Stomach (tissue), 9 donors: ENCODE results near the gene KDM3A. TPM values are rescaled to one million over a fixed set of nuclear protein-coding genes. Genes with fewer than 3 reads are reported as not detected.

Experiments used
- DNase-seq, 2 donors: peaks; one replicate each; pipeline versions ENCODE4 v3.0.0 to v3.0.0-alpha.2; 2013 to 2019
- H3K27ac ChIP-seq, 5 donors: fragments of 200-600 bp in 4 of 5; sonication (generic) in 4 of 5; one replicate each; pipeline ENCODE4 v1.5.1; 2013 to 2019; ENCODE audit warnings: mild to moderate bottlenecking in 1 of 5, moderate library complexity in 1 of 5
- H3K27me3 ChIP-seq, 3 donors: fragments of 200-600 bp; sonication (generic); one replicate each; pipeline ENCODE4 v1.5.1; 2017 to 2019; ENCODE audit warnings: mixed run types in 1 of 3
- H3K36me3 ChIP-seq, 4 donors: fragments of 200-600 bp; sonication (generic); 1 replicate in 3 of 4; 2 replicates in 1 of 4; pipeline ENCODE4 v1.5.1; 2016 to 2019
- H3K4me1 ChIP-seq, 4 donors: fragments of 200-600 bp; sonication (generic); one replicate each; pipeline ENCODE4 v1.5.1; 2016 to 2019
- H3K4me3 ChIP-seq, 4 donors: fragments of 200-600 bp; sonication (generic) in 3 of 4; one replicate each; pipeline ENCODE4 v1.5.1; 2016 to 2019; ENCODE audit warnings: mild to moderate bottlenecking in 1 of 4
- H3K9me3 ChIP-seq, 4 donors: fragments of 200-600 bp; sonication (generic); one replicate each; pipeline ENCODE4 v1.5.1; 2016 to 2019
- EP300 ChIP-seq: sonication (generic); formaldehyde crosslinking; IDR thresholded peaks from one replicate; pipeline ENCODE4 v1.6.1; 2017; ENCODE audit warnings: antibody characterized with exemption
- POLR2A ChIP-seq, 4 donors: fragments of 450-650 bp; IDR thresholded peaks; one replicate each; pipeline ENCODE4 v1.6.1; 2016; ENCODE audit warnings: antibody characterized with exemption in 4 of 4, control low read depth in 2 of 4, mild to moderate bottlenecking in 1 of 4, moderate library complexity in 1 of 4
- POLR2AphosphoS5 ChIP-seq, 3 donors: sonication (generic); formaldehyde crosslinking; IDR thresholded peaks; one replicate each; pipeline ENCODE4 v1.6.1; 2016; ENCODE audit warnings: antibody characterized with exemption in 3 of 3
- WGBS, 5 donors: extraction: QIAGEN DNeasy Blood & Tissue Kit in 3 of 5; methylation state at CpG; one replicate each; pipeline versions ENCODE4 v1.1.5 to v1.1.7; 2013 to 2018; 5-methylcytosine and 5-hydroxymethylcytosine counted together
- intact Hi-C: fragments of 100-400 bp; cut with DNase I; formaldehyde crosslinking; loops from one replicate; pipeline ENCODE4 v1.15.1; 2023; ENCODE audit warnings: low total_unique reads
- polyA plus RNA-seq, 3 donors: library from polyadenylated mRNA; stranded (reverse); fragments of 200-250 nt; gene quantifications; one replicate each; pipeline ENCODE4 v1.2.3, GENCODE V29; 2013
- total RNA-seq, 5 donors: library from RNA; depleted of rRNA; stranded (reverse); fragments of >200 nt; gene quantifications; one replicate each; pipeline versions ENCODE4 v1.1.0 to v1.2.3, GENCODE V29; 2014 to 2016
- TF ChIP-seq, protein P1 (sequence below), 7 experiments: fragments of 450-650 bp in 4 of 7; fragments of 200-600 bp in 3 of 7; sonication (generic) in 3 of 7; IDR thresholded peaks; one replicate each; pipeline ENCODE4 v1.5.1; 2016 to 2019; ENCODE audit warnings: antibody characterized with exemption in 7 of 7, control low read depth in 2 of 7, mild to moderate bottlenecking in 1 of 7
- donor health status: healthy with polysubstance abuse.
- donor health status: Bipolar disorder and iron deficiency.
- donor health status: healthy.

Gene KDM3A
- total and polyA plus RNA-seq, 8 donors: 10.4 to 101 (median 32.0) TPM

DNA sequence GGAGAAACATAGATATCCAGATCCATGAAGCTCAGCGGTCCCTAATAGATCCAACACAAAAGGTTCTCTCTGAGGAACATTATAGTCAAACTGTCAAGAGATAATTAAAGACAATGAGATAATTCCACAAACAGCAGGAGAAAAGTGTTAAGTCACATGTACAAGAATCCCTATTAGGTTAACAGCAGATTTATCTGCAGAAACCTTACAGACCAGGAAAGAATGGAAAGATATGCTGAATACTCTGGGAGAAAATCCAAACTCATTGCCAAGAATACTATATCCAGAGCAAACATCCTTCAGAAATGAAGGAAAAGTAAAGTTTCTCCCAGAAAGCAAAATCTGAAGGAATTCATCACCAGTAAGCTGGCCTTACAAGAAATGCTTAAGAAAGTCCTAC, 10.8 kb upstream of the KDM3A start:
- TF ChIP-seq EP300 (no peak), POLR2A (IDR thresholded peaks at IDR 0.05) (no peak), POLR2AphosphoS5 (IDR thresholded peaks at IDR 0.05) (no peak)
- TF ChIP-seq, protein P1, sequence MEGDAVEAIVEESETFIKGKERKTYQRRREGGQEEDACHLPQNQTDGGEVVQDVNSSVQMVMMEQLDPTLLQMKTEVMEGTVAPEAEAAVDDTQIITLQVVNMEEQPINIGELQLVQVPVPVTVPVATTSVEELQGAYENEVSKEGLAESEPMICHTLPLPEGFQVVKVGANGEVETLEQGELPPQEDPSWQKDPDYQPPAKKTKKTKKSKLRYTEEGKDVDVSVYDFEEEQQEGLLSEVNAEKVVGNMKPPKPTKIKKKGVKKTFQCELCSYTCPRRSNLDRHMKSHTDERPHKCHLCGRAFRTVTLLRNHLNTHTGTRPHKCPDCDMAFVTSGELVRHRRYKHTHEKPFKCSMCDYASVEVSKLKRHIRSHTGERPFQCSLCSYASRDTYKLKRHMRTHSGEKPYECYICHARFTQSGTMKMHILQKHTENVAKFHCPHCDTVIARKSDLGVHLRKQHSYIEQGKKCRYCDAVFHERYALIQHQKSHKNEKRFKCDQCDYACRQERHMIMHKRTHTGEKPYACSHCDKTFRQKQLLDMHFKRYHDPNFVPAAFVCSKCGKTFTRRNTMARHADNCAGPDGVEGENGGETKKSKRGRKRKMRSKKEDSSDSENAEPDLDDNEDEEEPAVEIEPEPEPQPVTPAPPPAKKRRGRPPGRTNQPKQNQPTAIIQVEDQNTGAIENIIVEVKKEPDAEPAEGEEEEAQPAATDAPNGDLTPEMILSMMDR (IDR thresholded peaks at IDR 0.05): no peak
- Histone ChIP-seq H3K27ac (no peak overlapping the region), H3K4me3 (no peak overlapping the region), H3K36me3 (no peaks in the 10 kb centered on the region), H3K4me1 (no peaks in the 10 kb centered on the region), H3K9me3 (peaks cover 0 to 12% (median 4%) of the 10 kb centered on the region in 4 donors), H3K27me3 (no peaks in the 10 kb centered on the region)
- 90 to 100% (median 98%) methylated on average over 1 of the region's 1 CpG for WGBS, 5 donors
- DNase-seq: no peak
- intact Hi-C loops: no loop called here

DNA sequence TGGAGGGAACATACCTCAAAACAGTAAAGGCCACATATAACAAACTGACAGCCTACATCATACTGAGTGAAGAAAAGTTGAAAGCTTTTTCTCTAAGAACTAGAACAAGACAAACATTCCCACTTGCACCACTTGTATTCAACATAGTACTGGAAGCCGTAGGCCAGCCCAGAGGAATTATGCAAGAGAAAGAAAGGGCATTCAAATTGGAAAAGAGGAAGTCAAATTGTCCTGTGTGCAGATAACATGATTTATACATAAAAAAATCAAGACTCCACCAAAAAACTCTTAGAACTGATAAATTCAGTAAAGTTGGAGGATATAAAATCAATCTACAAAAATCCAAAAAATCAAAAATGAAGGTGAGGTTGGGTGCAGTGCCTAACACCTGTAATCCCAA, 8.0 kb upstream of the KDM3A start:
- TF ChIP-seq POLR2A (IDR thresholded peaks at IDR 0.05) (no peak), POLR2AphosphoS5 (IDR thresholded peaks at IDR 0.05) (no peak), EP300 (no peak)
- TF ChIP-seq, protein P1 (IDR thresholded peaks at IDR 0.05): no peak
- WGBS, 5 donors: 73 to 89% (median 74%) methylated on average over 1 of the region's 1 CpG
- DNase-seq: no peak
- Histone ChIP-seq H3K4me3 (no peak overlapping the region), H3K27me3 (no peaks in the 10 kb centered on the region), H3K27ac (no peak overlapping the region), H3K4me1 (no peaks in the 10 kb centered on the region), H3K36me3 (no peaks in the 10 kb centered on the region), H3K9me3 (peaks cover 0 to 12% (median 10%) of the 10 kb centered on the region in 4 donors)
- intact Hi-C loops: no loop called here

DNA sequence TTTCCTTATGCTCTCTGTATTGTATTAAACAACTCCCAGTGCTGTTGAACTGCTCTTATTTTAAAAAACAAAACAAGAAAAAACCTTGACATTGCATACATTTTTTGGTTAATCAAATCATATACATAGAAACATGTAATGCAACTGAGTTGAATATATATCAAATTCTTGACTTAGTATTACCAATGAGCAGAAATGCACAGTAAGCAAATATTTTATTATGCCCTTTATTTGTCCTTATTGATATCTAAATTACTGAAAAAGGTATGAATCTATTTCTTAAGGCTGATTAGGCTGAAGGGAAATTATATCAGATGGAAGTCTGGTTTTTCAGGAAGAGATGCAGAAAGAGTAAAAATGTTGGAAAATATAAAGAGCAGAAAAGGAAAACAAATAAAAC, 6.9 kb upstream of the KDM3A start:
- peaks cover 0 to 21% (median 16%) of the 10 kb centered on the region in 4 donors for H3K9me3 ChIP-seq
- no peaks in the 10 kb centered on the region for H3K4me1 ChIP-seq
- H3K36me3 ChIP-seq: no peaks in the 10 kb centered on the region

DNA sequence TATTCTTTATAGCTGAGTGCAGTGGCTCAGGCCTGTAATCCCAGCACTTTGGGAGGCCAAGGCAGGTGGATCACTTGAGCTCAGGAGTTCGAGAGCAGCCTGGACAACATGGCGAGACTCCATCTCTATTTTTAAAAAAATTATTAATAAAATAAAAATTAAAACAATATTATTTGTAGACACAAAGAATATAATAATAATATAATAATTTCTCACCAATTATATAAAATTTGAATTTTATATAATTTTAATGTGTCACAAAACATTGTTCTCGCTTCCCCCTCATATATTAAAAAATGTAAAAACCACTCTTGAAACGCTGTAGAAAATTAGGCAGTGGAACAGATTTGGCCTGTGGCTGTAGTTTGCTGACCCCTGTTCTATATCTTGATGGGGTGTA, 5.6 kb upstream of the KDM3A start:
- Histone ChIP-seq H3K27ac (no peak overlapping the region), H3K27me3 (no peaks in the 10 kb centered on the region), H3K4me3 (no peak overlapping the region), H3K4me1 (no peaks in the 10 kb centered on the region), H3K9me3 (peaks cover 6 to 28% (median 22%) of the 10 kb centered on the region in 4 donors), H3K36me3 (no peaks in the 10 kb centered on the region)
- intact Hi-C loops: no loop called here
- TF ChIP-seq POLR2A (IDR thresholded peaks at IDR 0.05): no peak
- TF ChIP-seq, protein P1 (IDR thresholded peaks at IDR 0.05): no peak
- no peak for TF ChIP-seq EP300
- no peak for TF ChIP-seq POLR2AphosphoS5 (IDR thresholded peaks at IDR 0.05)
- DNase-seq: no peak
- WGBS, 5 donors: 93 to 98% (median 96%) methylated on average over 4 of the region's 4 CpGs

More for the DNA sequence above, 6.9 kb upstream of the KDM3A start:
- H3K4me3 ChIP-seq: no peak overlapping the region
- intact Hi-C loops: no loop called here
- H3K27ac ChIP-seq: no peak overlapping the region
- no peaks in the 10 kb centered on the region for H3K27me3 ChIP-seq
- no peak for DNase-seq
- TF ChIP-seq POLR2AphosphoS5 (IDR thresholded peaks at IDR 0.05) (no peak), EP300 (no peak), POLR2A (IDR thresholded peaks at IDR 0.05) (no peak)
- TF ChIP-seq, protein P1 (IDR thresholded peaks at IDR 0.05): no peak
